Measurements from ENCODE around the gene NOXA1.

Gene NOXA1

DNA sequence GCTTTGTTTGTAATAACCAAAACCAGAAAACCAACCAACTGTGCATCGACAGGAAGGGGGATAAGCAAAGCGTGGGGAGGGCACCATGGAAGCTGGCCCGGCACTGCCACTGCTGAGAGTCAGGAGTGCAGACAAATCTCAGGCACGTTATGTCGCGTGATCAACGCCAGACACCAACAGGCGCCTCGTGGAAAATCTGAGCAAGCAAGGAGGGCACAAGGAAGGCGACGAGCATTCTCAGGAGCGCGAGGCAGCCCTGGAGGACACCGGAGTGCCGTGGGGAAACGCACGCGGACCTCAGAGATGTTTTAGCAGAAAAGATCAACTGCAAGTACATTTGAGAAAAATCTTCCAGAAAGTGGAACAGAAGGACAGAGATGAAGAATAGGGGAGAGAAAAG is 51.1 kb downstream of the NOXA1 start:
- no peak overlapping the region for H4K91ac ChIP-seq (ENCODE audit: low read length)
- H3K4me2 ChIP-seq (ENCODE audit: low read length, poor library complexity, severe bottlenecking) = no peak overlapping the region
- no peak for DNase-seq
- H3K14ac ChIP-seq (ENCODE audit: low read length in 2 of 2) = no peak overlapping the region
- no peaks in the 10 kb centered on the region for H3K36me3 ChIP-seq (ENCODE audit: control insufficient read depth in 1 of 2, insufficient read depth in 2 of 2, low read depth in 1 of 2, low read length in 2 of 2)
- H3K4me3 ChIP-seq (ENCODE audit: insufficient read depth in 1 of 2, low read depth in 1 of 2, low read length in 2 of 2) = no peak overlapping the region
- H2AK5ac ChIP-seq (ENCODE audit: low read length, severe bottlenecking) = no peak overlapping the region
- peaks cover 11% of the 10 kb centered on the region for H3K9me3 ChIP-seq (ENCODE audit: control insufficient read depth, low read length)
- H2BK12ac ChIP-seq (ENCODE audit: low read length in 2 of 2) = no peak overlapping the region
- no peak overlapping the region for H3K27ac ChIP-seq (ENCODE audit: low read length, poor library complexity, severe bottlenecking)
- H2BK5ac ChIP-seq (ENCODE audit: low read depth, low read length, poor library complexity, severe bottlenecking) = no peak overlapping the region
- WGBS = 96% methylated on average over 18 of the region's 18 CpGs
- no peak overlapping the region for H3K23ac ChIP-seq (ENCODE audit: low read length in 2 of 2)
- H3K4ac ChIP-seq (ENCODE audit: low read depth in 1 of 2, low read length in 2 of 2) = no peak overlapping the region
- no peak overlapping the region for H2AFZ ChIP-seq (ENCODE audit: low read depth, low read length)
- no peak overlapping the region for H4K8ac ChIP-seq (ENCODE audit: low read length)
- H3K4me1 ChIP-seq (ENCODE audit: control insufficient read depth, insufficient read depth, low read depth, low read length) = peaks cover 8% of the 10 kb centered on the region
- no peak overlapping the region for H2BK15ac ChIP-seq (ENCODE audit: low read depth, poor library complexity, severe bottlenecking)
- H3K18ac ChIP-seq (ENCODE audit: low read depth in 1 of 2, low read length in 2 of 2) = no peak overlapping the region
- peaks cover 0 to under 1% of the 10 kb centered on the region in 2 experiments for H3K27me3 ChIP-seq (ENCODE audit: control insufficient read depth in 1 of 2, insufficient read depth in 1 of 2, low read length in 2 of 2)
- no peak overlapping the region for H2BK120ac ChIP-seq (ENCODE audit: low read depth, low read length)
- no peaks in the 10 kb centered on the region for H3K79me1 ChIP-seq (replicated peaks; ENCODE audit: low read length, poor library complexity, severe bottlenecking)
- H3K9ac ChIP-seq (ENCODE audit: low read length) = no peak overlapping the region

DNA sequence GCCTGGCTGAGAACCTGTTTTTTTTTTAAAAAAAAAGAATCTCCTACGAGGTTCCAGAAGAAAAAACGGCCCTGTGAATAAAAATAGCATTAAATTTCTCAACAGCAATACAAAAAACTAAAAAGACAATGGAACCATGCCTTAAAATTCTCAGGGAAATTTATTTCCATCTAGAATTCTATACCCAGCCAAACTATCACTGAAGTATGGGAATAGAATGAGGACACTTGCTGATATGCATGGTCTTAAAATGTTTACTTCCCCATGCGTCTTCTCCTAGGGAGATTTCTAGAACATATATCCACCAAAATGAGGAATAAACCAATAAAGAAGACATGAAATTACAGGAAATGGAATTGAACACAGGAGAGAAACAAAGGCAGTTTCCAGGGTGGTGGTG is 52.5 kb downstream of the NOXA1 start:
- 25% methylated on average over 1 of the region's 3 CpGs for WGBS
- Histone ChIP-seq H3K4me2 (ENCODE audit: low read length, poor library complexity, severe bottlenecking) (no peak overlapping the region), H3K27me3 (ENCODE audit: control insufficient read depth in 1 of 2, insufficient read depth in 1 of 2, low read length in 2 of 2) (peaks cover 0 to 7% of the 10 kb centered on the region in 2 experiments)

DNA sequence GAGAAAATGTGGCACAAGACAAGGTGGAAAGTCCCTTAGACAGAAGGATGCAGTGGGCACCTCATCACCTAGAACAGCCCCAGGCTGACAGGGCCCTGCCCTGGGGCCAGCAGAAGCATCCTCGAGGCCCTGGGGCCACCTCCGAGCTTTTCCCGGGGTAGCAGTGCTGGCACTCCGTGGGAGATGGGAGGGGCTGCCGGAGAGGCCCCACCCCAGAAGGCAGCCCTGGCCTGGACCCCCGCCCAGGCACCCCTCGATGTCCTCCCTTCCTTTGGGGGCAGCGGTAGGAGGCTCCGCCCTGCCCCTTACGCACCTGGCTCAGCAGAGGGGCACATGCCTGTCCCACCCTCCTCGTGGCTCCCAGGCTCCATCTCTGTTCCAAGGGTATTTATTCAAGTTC is 53.7 kb downstream of the NOXA1 start:
- no peak overlapping the region for H3K9ac ChIP-seq (ENCODE audit: low read length)
- peaks cover 11% of the 10 kb centered on the region for H3K4me1 ChIP-seq (ENCODE audit: control insufficient read depth, insufficient read depth, low read depth, low read length)
- DNase-seq = no peak
- H2BK12ac ChIP-seq (ENCODE audit: low read length in 2 of 2) = no peak overlapping the region
- no peak overlapping the region for H3K4me3 ChIP-seq (ENCODE audit: insufficient read depth in 1 of 2, low read depth in 1 of 2, low read length in 2 of 2)
- peaks cover 0 to 7% of the 10 kb centered on the region in 2 experiments for H3K27me3 ChIP-seq (ENCODE audit: control insufficient read depth in 1 of 2, insufficient read depth in 1 of 2, low read length in 2 of 2)
- no peak overlapping the region for H3K4me2 ChIP-seq (ENCODE audit: low read length, poor library complexity, severe bottlenecking)
- no peak overlapping the region for H3K4ac ChIP-seq (ENCODE audit: low read depth in 1 of 2, low read length in 2 of 2)
- H2BK120ac ChIP-seq (ENCODE audit: low read depth, low read length) = no peak overlapping the region
- no peak overlapping the region for H2AK5ac ChIP-seq (ENCODE audit: low read length, severe bottlenecking)
- H4K8ac ChIP-seq (ENCODE audit: low read length) = no peak overlapping the region
- peaks cover 11% of the 10 kb centered on the region for H3K9me3 ChIP-seq (ENCODE audit: control insufficient read depth, low read length)
- no peaks in the 10 kb centered on the region for H3K79me1 ChIP-seq (replicated peaks; ENCODE audit: low read length, poor library complexity, severe bottlenecking)
- no peak overlapping the region for H4K91ac ChIP-seq (ENCODE audit: low read length)
- no peak overlapping the region for H3K27ac ChIP-seq (ENCODE audit: low read length, poor library complexity, severe bottlenecking)
- no peak overlapping the region for H2BK15ac ChIP-seq (ENCODE audit: low read depth, poor library complexity, severe bottlenecking)
- no peak overlapping the region for H3K23ac ChIP-seq (ENCODE audit: low read length in 2 of 2)
- no peak overlapping the region for H2BK5ac ChIP-seq (ENCODE audit: low read depth, low read length, poor library complexity, severe bottlenecking)
- H3K36me3 ChIP-seq (ENCODE audit: control insufficient read depth in 1 of 2, insufficient read depth in 2 of 2, low read depth in 1 of 2, low read length in 2 of 2) = no peaks in the 10 kb centered on the region
- no peak overlapping the region for H3K18ac ChIP-seq (ENCODE audit: low read depth in 1 of 2, low read length in 2 of 2)
- 85% methylated on average over 11 of the region's 11 CpGs for whole genome bisulfite sequencing
- H3K14ac ChIP-seq (ENCODE audit: low read length in 2 of 2) = no peak overlapping the region
- H2AFZ ChIP-seq (ENCODE audit: low read depth, low read length) = no peak overlapping the region

More for the DNA sequence above, 52.5 kb downstream of the NOXA1 start:
- no peak overlapping the region for H2BK15ac ChIP-seq (ENCODE audit: low read depth, poor library complexity, severe bottlenecking)
- H3K23ac ChIP-seq (ENCODE audit: low read length in 2 of 2) = no peak overlapping the region
- no peak overlapping the region for H2BK5ac ChIP-seq (ENCODE audit: low read depth, low read length, poor library complexity, severe bottlenecking)
- H4K91ac ChIP-seq (ENCODE audit: low read length) = no peak overlapping the region
- no peak overlapping the region for H3K18ac ChIP-seq (ENCODE audit: low read depth in 1 of 2, low read length in 2 of 2)
- H2AK5ac ChIP-seq (ENCODE audit: low read length, severe bottlenecking) = no peak overlapping the region
- no peak overlapping the region for H3K27ac ChIP-seq (ENCODE audit: low read length, poor library complexity, severe bottlenecking)
- H2BK120ac ChIP-seq (ENCODE audit: low read depth, low read length) = no peak overlapping the region
- no peak overlapping the region for H3K4ac ChIP-seq (ENCODE audit: low read depth in 1 of 2, low read length in 2 of 2)
- H2AFZ ChIP-seq (ENCODE audit: low read depth, low read length) = no peak overlapping the region
- no peak overlapping the region for H2BK12ac ChIP-seq (ENCODE audit: low read length in 2 of 2)
- no peak overlapping the region for H3K9ac ChIP-seq (ENCODE audit: low read length)
- H3K14ac ChIP-seq (ENCODE audit: low read length in 2 of 2) = no peak overlapping the region
- no peak overlapping the region for H4K8ac ChIP-seq (ENCODE audit: low read length)
- H3K36me3 ChIP-seq (ENCODE audit: control insufficient read depth in 1 of 2, insufficient read depth in 2 of 2, low read depth in 1 of 2, low read length in 2 of 2) = no peaks in the 10 kb centered on the region
- H3K9me3 ChIP-seq (ENCODE audit: control insufficient read depth, low read length) = peaks cover 11% of the 10 kb centered on the region
- peaks cover 10% of the 10 kb centered on the region for H3K4me1 ChIP-seq (ENCODE audit: control insufficient read depth, insufficient read depth, low read depth, low read length)
- no peak for DNase-seq
- no peaks in the 10 kb centered on the region for H3K79me1 ChIP-seq (replicated peaks; ENCODE audit: low read length, poor library complexity, severe bottlenecking)
- no peak overlapping the region for H3K4me3 ChIP-seq (ENCODE audit: insufficient read depth in 1 of 2, low read depth in 1 of 2, low read length in 2 of 2)

DNA sequence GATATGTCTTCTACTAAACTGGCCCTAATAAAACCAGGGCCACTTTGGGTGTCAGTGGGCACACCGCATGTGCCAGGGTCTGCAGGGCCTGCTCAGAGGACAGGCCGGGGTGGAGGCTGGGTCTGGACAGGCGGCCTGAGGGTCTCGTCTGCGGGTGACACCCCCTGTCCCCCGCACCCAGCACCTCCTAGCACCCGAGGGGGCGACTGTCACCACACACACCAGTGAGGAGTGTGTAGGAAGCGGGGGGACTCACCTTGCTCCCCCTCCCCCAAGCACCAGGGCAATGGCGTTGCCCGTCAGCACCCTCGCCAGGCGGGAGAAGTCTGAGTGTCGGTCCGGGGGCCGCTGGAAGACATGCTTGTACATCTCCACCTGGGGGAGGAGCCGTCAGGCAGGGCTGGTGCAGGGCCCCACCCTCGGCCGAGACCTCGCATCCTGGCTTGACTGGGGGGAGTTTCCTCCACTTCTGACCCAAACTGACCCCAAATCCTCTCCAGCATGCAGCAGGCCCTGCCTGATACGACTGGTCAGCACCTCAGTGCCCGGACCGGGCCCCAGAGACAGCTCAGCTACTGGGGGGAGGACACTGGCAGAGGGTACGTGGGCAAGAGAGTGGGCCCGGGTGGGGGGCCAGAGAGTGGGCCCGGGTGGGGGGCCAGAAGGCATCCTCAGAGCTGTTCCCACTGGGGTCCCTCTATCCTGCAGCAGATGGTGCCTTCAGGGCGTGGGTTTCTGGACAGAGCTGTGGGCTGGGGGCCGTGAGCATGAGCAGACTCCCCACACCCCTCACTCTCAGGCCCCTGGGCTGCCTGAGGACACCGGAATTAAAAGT is 54.8 kb downstream of the NOXA1 start:
- WGBS = 90% methylated on average over 25 of the region's 29 CpGs
- H2AK5ac ChIP-seq (ENCODE audit: low read length, severe bottlenecking) = no peak overlapping the region
- H2BK15ac ChIP-seq (ENCODE audit: low read depth, poor library complexity, severe bottlenecking) = no peak overlapping the region

More for the DNA sequence above, 54.8 kb downstream of the NOXA1 start:
- H4K91ac ChIP-seq (ENCODE audit: low read length) = no peak overlapping the region
- H3K4me3 ChIP-seq (ENCODE audit: insufficient read depth in 1 of 2, low read depth in 1 of 2, low read length in 2 of 2) = peak overlapping the region in 1 of 2 experiments; percentile 24
- H3K9me3 ChIP-seq (ENCODE audit: control insufficient read depth, low read length) = peaks cover 11% of the 10 kb centered on the region
- H3K4me2 ChIP-seq (ENCODE audit: low read length, poor library complexity, severe bottlenecking) = no peak overlapping the region
- peak overlapping the region in 1 of 2 experiments; percentile 46 for H3K14ac ChIP-seq (ENCODE audit: low read length in 2 of 2)
- no peak overlapping the region for H3K4ac ChIP-seq (ENCODE audit: low read depth in 1 of 2, low read length in 2 of 2)
- no peak overlapping the region for H3K23ac ChIP-seq (ENCODE audit: low read length in 2 of 2)
- peaks cover 0 to 7% of the 10 kb centered on the region in 2 experiments for H3K27me3 ChIP-seq (ENCODE audit: control insufficient read depth in 1 of 2, insufficient read depth in 1 of 2, low read length in 2 of 2)
- H3K79me1 ChIP-seq (replicated peaks; ENCODE audit: low read length, poor library complexity, severe bottlenecking) = no peaks in the 10 kb centered on the region
- peak overlapping the region in 1 of 2 experiments; percentile 26 for H3K18ac ChIP-seq (ENCODE audit: low read depth in 1 of 2, low read length in 2 of 2)
- no peak overlapping the region for H3K27ac ChIP-seq (ENCODE audit: low read length, poor library complexity, severe bottlenecking)
- no peak overlapping the region for H2BK5ac ChIP-seq (ENCODE audit: low read depth, low read length, poor library complexity, severe bottlenecking)
- no peak for DNase-seq
- H3K4me1 ChIP-seq (ENCODE audit: control insufficient read depth, insufficient read depth, low read depth, low read length) = peaks cover 18% of the 10 kb centered on the region
- H2BK120ac ChIP-seq (ENCODE audit: low read depth, low read length) = no peak overlapping the region
- no peak overlapping the region for H4K8ac ChIP-seq (ENCODE audit: low read length)
- no peak overlapping the region for H3K9ac ChIP-seq (ENCODE audit: low read length)
- H2BK12ac ChIP-seq (ENCODE audit: low read length in 2 of 2) = no peak overlapping the region
- H3K36me3 ChIP-seq (ENCODE audit: control insufficient read depth in 1 of 2, insufficient read depth in 2 of 2, low read depth in 1 of 2, low read length in 2 of 2) = no peaks in the 10 kb centered on the region
- no peak overlapping the region for H2AFZ ChIP-seq (ENCODE audit: low read depth, low read length)
